Measurements from ENCODE around the gene CACNA1A.

DNA sequence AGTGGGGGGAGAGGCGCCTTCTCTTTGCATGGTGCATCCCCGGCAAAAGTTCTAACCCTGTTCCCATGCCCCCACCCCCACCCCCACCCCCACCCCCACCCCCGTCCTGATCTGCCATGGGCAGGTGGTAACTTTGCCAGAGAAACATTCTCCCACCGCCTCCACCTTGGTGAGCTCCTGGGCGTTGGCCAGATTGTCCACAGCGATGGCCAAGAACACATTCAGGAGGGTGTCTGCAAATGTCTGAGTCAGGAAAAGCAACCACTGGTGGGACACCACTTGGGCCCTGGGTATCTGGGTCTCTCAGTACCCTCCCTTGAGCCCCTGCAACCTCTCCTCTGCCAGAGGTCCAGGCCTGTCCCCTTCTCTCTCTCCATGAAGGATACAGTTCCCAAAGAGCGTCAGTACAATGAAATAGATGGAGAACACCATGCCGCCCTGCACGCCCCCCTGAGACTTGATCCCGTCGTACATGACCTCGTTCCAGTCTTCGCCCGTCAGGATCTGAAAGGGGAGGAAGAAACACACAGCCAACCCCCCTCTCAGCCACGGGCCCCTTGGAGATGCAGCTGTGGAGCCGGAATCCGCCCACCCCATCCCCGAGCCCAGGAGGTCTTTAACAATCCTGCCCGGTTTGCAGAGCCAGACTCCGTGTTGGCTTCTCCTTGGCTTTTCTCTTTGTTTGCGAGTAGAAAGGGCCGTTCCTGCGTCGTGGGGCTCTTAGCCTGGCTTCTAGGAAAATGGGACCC, 202.7 kb downstream of the CACNA1A start:
- TF ChIP-seq, protein P1, sequence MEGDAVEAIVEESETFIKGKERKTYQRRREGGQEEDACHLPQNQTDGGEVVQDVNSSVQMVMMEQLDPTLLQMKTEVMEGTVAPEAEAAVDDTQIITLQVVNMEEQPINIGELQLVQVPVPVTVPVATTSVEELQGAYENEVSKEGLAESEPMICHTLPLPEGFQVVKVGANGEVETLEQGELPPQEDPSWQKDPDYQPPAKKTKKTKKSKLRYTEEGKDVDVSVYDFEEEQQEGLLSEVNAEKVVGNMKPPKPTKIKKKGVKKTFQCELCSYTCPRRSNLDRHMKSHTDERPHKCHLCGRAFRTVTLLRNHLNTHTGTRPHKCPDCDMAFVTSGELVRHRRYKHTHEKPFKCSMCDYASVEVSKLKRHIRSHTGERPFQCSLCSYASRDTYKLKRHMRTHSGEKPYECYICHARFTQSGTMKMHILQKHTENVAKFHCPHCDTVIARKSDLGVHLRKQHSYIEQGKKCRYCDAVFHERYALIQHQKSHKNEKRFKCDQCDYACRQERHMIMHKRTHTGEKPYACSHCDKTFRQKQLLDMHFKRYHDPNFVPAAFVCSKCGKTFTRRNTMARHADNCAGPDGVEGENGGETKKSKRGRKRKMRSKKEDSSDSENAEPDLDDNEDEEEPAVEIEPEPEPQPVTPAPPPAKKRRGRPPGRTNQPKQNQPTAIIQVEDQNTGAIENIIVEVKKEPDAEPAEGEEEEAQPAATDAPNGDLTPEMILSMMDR (IDR thresholded peaks at IDR 0.05) = no peak
- TF ChIP-seq POLR2A (IDR thresholded peaks at IDR 0.05) = no peak

All from body of pancreas (tissue), 4 donors.